Hippocampal formation (tissue), 2 donors: ENCODE data around the gene UBXN6.

Experiments used
- DNase-seq, 2 donors: peaks; one replicate each; lab custom pipeline; 2025; lab: John Stamatoyannopoulos, UW

UBXN6 gene

DNA sequence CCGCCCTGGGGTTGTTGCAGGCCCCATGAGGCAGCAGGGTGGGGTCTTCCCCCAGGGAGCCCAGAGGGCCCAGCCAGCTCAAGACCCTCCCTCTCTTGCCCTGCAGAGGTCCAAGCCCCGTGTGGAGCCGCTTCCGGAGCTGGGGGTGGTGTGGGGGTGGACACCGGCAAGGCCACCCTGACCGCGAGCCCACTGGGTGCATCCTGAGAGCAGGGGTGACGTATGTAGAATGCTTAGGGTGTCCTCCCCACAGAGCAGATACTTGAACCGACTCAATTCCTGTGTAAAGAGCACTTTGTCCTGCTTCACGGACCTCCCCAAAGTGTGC, 14.8 kb downstream of the UBXN6 start:
- no peak for DNase-seq

DNA sequence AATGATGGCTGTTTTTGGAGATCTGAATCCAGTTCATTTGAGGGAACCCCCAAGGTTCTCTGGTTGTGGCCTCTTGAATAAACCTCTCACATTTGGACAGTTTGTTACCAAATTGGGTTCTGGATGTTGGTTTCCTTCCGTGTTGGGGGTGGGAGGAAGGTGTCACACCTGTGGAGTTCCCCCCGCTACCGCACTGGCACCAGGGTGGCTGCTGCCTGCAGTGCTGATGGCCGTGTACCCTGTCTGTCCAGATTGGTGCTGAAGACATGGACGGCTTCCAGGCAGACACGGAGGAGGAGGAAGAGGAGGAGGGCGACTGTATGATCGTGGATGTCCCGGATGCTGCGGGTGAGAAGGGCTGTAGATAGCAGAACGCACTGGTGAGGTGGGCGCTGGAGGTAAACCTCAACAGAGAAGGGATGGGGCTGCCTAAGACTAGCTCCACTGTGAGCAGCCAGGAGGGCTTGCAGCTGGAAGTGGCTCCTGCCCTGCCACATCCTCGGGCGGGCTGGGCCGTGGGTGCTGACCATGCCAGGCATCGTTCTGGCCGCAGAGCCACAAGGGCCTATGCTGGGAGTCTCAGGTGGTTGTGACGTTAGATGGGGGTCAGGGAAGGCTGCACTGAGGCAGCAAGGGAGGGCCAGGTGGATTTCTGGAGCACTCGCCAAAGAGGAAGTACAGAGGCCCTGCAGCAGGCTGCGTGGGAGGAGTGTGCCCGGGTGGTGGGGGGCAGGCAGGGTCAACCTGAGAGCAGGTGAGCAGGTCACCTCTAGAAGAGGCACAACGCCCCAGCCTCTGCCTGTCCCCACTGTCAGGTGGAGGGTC, 15.4 kb downstream of the UBXN6 start:
- DNase-seq = no peak

DNA sequence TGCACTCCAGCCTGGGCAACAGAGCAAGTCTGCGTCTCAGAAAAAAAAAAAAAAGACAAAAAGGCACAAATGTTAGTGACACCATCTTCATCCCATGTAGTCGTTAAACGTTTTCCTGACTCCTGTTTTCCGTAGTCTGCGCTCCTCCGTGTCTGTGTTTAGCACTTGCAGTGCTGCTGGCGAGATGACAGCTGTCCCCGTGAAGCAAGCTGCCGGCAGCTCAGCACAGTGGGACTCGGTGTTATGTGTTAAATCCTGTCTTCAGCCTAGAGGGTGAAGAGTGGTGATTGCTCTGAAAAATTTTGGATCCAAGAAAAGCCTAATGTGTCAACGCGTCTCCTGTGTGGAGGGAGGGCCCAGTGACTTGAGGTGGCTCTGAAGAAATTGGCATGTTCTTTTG, 18.4 kb downstream of the UBXN6 start:
- peak in 1 of 2 donors; percentile 21 for DNase-seq

DNA sequence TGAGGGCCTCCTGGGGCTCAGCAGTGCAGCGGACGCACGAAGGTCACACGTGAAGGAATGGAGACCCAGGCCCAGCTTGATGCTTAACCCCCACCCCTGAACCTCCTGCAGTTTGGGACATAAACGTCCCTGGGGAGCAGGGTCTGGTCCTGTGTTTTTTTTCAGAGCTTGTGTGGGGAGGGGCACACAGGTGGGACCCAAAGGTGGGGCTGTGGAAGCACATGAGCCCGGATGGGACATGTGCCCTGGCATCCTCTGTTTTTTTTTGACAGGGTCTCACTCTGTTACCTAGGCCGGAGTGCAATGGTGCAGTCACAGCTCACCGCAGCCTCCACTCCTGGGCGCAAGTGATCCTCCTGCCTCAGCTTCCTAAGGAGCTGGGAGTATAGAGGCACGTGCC, 20.5 kb downstream of the UBXN6 start:
- no peak for DNase-seq

DNA sequence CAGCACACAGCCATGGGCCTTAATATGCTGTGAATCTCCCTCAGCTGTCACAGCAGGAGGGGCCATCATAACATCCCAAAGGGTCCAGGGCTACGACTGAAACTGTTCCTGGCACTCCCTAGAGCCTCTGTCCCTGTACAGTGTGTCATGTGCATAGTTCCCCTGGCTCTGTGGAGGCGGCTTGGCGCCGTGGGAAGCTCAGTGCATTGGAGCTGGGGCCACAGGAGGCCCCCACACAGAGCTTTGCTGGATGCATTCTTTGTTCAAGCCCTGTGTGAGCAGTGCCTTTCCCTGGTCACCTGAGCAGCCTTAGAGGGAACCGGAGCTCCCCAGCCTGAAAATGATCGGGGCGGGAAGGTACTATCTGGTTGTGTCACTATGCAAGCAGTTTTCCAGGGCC, 21.4 kb downstream of the UBXN6 start:
- DNase-seq = no peak

DNA sequence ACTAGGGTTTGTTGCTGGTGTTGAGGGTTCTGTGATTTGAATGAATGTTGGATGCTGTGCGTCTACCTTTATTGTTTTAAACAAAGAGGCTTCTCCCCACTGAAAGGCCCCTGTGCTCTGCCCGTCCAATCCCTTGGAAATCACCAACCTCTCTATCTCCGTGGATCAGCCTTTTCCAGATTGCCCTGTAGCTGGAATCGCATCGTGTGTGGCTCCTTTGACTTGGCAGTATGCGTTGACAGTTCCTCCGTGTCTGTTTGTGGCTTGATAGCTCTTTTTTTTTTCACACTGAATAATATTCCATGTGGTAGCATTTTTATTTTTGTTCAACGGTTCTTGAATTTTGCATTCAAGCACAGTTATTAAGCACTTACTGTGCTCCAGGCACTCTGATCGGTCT, 23.2 kb downstream of the UBXN6 start:
- DNase-seq = no peak

DNA sequence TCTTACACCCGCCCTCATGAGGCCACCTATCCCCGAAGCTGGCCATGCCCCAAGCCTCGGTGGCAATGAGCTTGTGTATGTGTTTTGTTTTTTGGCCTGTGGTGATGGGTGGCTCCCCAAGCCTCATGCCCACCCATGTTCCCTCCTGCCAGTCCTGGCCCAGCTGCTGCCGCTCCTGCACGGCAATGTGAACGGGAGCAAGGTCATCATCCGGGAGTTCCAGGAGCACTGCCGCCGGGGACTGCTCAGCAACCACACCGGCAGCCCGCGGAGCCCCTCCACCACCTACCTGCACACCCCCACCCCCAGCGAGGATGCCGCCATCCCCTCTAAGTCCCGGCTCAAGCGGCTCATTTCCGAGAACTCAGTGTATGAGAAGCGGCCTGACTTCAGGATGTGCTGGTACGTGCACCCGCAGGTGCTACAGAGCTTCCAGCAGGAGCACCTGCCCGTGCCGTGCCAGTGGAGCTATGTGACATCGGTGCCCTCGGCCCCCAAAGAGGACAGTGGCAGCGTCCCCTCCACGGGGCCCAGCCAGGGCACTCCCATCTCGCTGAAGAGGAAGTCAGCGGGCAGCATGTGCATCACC, 24.6 kb downstream of the UBXN6 start:
- DNase-seq = no peak

DNA sequence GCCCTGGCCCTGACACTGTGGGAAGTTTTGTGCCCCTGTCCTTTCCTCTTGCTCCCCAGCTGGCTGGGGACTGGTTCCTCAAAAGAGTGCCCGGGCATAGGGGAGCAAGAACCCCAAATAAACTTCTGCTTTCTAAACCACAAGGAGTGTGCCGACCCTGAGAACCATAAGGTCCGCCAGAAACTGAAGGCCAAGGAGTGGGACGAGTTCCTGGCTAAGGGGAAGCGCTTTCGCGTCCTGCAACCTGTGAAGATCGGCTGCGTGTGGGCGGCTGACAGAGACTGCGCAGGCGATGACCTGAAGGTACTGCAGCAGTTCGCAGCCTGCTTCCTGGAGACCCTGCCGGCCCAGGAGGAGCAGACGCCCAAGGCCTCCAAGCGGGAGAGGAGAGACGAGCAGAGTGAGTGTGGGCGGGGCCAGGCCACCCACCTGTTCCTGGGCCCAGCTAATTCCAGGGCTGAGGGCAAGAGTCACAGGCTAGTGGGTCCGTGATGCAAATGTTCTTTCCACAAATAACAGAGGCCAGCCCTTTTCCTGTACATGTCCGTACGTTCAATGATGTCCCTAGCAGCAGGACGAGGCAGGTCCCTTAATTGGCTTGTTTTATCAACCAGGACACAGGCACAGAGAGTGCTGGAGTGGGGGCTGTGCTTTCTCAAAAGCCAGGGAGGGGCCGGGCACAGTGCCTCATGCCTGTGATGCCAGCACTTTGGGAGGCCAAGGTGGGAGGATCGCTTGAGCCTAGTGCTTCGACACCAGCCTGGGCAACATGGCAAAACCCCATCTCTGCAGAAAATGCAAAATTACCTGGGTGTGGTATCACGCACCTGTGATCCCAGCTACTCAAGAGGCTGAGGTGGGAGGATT, 25.6 kb downstream of the UBXN6 start:
- peak in 1 of 2 donors; percentile 9 for DNase-seq

DNA sequence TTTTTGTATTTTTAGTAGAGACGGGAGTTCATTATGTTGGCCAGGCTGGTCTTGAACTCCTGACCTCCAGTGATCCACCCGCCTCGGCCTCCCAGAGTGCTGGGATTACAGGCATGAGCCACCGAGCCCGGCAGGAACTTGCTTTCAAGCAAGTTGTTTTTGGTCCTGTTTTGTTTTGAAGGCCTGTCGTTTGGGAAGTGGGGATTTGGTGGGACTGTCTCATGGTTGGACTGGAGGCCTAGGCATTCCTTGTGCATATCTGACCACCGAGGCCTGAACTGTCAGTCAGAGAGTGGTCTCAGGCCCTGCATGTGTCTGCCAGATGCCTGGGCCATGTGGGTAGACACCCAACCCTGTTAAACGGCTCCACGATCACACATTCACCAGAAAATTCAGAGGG, 26.3 kb downstream of the UBXN6 start:
- no peak for DNase-seq

DNA sequence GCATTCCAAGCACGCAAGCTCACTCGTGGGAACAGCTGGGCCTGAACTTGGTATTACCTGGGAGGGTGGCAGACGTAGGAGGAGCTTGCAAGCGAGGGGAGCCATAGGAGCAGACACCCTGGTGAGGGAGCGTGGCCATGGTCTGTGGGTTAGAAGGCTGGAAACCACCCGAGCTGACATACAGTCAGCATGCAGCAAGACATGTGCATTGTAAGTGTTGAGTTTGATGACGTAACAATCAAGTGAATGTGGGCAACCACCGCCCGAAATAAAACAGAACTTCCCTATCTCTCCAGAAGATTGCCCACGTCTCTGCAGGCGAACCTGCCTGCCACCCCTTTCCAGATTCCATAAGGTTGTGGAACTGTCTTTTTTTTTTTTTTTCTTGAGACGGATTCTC, 26.8 kb downstream of the UBXN6 start:
- DNase-seq = peak in 1 of 2 donors; percentile 41

DNA sequence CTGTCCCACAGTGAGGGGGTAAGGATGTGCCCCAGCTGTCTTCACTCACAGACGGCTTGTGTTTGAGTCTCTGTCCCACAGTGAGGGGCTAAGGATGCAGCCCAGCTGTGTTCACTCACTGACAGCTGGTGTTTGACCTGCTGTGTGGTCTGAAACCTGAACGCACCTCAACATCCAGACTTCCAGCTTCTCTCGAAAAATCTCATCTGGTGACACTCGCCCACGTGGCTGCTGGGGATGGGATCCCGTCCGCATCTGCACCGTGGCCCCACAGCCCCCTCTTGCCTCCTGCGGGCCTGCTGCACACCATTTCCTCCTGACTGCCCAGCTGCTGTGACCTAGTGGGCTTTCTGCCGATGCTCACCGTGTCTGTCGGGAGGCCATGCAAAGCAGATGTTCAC, 27.8 kb downstream of the UBXN6 start:
- no peak for DNase-seq

DNA sequence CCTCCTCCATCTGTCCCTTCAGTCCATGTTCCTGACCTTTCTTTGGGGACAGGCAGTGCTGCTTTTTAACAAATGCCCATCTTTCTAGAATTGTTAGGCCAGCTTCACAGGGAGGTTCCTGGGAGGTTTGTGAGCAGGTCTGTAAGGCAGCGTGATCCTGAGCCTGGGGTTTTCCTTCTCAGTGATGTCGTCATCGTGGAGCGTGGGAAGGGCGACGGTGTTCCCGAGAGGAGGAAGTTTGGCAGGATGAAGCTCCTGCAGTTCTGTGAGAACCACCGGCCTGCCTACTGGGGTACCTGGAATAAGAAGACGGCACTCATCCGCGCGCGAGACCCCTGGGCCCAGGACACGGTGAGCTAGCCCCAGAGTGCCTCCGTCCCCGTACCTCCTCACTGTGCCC, 28.3 kb downstream of the UBXN6 start:
- DNase-seq = no peak

DNA sequence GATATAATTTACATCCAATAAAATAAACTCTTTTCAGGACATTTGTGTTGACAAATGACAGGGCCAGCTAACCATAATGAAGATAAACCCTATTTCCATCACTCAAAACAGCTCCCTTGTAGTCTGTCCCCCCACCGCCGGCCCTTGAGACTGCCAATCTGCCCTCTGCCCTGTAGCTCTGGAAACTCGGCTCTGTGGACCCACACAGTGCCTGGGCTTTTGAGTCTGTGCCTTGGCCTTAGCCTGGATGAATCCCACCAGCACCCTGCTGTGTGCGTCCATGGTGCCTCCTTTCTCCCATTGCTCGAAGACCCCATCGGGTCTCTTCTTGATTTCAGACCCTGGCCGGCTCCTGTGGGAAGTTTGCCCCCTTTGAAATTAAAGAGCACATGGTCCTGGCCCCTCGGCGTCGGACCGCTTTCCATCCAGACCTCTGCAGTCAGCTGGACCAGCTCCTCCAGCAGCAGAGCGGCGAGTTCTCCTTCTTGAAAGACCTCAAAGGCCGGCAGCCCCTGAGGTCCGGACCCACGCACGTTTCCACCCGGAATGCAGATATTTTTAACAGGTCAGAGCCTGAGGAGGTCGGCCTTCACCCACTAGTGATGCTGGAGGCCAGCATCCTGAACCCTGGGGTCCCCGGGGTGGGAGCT, 29.1 kb downstream of the UBXN6 start:
- no peak for DNase-seq

DNA sequence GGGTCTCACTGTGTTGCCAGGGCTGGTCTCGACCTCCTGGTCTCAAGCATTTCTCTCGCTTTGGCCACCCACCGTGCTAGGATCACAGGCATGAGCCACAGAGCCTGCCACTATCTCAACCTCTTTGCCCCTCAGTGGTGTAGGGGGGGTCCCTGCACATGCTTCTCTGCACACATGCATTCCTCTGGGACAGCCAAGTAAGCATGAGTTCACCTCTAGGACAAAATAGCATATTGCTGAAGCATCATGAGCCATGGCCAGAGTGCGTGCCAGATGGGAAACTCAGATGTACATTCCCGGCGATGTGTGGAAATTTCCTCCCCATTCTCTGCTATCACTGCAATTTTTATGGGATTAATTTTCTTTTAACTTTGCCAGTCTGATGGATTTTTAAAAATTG, 32.1 kb downstream of the UBXN6 start:
- DNase-seq = no peak

DNA sequence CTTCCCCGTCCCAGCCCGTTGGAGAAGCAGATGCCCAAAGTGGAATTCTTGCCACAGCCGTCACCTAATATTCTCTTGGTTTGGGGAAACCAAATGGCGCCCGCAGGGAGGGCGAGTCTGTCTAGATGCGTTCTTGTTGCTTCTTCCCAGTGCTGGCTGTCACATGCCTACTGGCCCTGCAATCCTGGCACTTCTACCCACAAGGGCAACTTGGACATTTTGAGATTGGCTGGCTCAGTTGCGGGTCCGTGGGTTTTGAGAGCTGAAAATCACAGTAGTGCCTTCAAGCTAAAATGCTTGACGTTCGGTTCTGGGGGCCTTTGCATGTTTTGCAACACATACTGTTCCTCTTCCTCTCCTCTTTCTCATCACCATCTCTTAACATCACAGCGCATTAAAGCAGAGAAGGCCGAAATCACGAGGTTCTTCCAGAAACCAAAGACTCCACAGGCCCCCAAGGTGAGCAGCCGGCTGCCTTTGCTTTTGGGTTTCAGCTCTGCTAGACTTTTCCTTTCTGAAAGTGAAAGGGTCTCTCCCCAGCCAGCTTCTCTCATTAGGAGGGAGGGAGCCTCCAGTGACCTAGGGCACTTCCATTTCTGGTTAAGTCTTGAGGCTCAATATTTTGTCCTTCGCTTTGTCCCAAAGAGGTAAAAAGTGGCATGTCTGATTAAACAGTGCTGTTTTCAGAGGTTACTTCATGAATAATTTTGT, 34.0 kb downstream of the UBXN6 start:
- DNase-seq = no peak

DNA sequence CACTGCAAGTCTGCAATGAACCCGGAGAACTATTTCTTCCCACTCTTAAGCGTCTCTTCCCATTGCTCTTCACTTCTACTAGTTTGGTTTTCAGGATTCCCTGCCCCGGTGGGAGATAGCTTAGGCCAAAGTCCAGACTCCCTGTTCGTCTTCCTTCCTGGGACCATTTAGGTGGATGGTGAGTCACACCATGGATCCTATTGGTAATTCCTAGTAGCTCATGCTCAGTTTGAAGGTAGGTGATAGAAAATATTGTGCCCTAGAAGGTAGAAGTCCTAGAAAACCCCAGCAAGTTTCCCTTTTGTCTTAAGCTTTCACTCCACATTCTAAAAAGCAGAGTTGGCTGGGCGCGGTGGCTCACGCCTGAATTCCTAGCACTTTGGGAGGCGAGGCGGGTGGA, 41.3 kb downstream of the UBXN6 start:
- DNase-seq = no peak

DNA sequence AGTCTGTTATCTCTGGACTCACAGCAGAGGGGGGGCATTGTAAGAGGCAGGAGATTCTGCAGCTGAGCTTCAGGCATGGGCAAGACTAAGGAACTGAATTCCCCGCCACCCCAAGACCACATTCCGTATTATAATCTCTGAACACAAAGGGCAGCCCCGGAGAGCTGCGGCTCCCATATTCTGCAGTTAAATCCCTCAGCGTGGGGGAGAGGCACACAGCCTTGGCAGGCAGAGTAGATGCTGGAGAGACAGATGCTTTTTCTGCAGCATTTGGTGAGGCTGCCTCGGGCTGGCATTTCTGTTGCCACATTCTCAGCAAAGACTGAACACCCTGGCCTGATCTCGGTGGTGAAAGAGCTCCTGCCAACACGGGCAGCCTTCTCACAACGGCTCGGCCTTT, 42.2 kb downstream of the UBXN6 start:
- DNase-seq = peak in 1 of 2 donors; percentile 53

DNA sequence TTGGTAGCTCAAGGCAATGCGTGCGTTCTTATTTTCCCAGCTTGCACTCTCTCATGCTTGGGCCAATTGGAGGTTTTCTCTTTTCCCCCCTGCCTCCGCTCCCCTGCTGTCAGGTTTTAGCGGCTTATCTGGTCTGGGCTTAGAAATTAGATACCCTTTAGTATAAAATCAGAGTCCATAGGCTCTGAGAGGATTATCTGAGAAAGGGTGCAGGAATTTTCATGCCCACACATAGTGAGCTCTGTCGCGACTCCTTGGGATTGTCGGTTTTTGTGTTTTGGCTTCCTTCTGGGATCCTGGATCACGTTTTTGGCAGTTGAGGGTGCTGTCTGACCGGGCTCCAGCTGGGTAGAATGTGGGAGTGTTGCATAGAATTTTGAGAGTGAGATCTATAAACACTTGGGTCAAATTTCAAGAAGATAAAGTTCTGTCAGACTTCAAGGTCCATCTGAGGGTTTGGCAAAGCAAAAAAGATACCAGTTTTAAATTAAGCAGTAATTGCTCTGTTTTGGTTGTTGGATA, 42.7 kb downstream of the UBXN6 start:
- DNase-seq = no peak

DNA sequence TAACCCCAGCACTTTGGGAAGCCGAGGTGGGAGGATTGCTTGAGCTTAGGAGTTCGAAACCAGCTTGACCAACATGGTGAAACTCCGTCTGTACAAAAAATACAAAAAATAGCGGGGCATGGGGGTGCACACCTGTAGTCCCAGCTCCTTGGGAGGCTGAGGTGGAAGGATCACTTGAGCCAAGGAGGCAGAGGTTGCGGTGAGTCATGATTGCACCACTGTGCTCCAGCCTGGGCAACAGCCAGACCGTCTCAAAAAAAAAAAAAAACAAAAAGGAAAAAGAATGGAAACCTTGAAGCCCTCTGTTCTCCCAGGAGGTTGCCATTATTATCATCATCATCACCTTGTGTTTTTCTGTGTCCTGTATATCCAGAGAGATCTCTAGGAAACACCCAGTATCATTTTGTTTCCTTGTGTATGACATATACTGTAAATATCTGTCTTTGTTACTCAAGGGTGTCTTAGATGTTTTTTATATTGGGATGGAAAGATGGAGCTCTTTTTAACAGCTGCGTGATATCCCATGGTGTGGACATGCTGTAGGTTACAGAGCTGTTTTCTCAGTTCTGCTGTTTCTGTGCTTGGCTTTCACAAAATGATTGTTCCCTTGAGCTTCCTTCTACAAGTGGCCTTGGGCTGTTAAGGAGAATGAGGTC, 43.3 kb downstream of the UBXN6 start:
- DNase-seq = no peak

DNA sequence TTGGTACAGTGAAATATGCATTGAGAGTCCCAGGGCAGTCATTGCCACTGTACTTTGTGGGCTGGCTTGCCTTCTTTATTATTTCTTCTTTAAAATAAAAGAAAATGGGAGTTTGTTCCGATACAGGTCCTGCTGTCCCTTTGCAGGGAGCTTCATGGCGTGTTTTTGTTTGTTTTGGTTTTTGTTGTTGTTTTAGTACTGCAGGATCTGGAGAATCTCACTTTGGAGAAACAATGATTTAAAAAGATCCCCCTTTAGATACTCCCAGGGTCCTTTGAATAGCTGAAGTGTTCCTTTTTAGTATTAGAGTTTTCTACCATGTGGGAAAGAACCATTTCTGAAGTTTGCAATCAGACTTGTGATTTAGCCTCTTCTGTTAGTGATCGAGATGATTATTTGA, 44.0 kb downstream of the UBXN6 start:
- DNase-seq = no peak
